A549 (cell line): ENCODE measurements around the gene TATDN3. TPM values are rescaled to one million over a fixed set of nuclear protein-coding genes. Genes with fewer than 3 reads are reported as not detected.
A peak's percentile ranks its signal among the peaks of the same experiment; 100 is the strongest.
"Not testable (repeated sequence)": the region's sequence is repeated elsewhere in the genome, so short reads cannot be mapped to it uniquely, and the experiment has no call there.

Experiments used
- ATAC-seq, 2 experiments: fragments of 200-7000 bp in 1 of 2; fragments of >200 bp in 1 of 2; cut with Nextera tagmentation in 1 of 2; cut with Tn5 transposase in 1 of 2; 3 replicates each; pipeline versions ENCODE4 v1.8.0 to v1.9.1; 2018 to 2020; ENCODE audit warnings: mild to moderate bottlenecking in 1 of 2, moderate library complexity in 1 of 2
- CTCF ChIA-PET: fragments of 300-600 bp; sonication (Branson Sonifier 250); formaldehyde crosslinking; extraction: SDS; loops from one replicate; lab custom pipeline; 2021; ENCODE audit warnings: antibody characterized with exemption, inconsistent platforms; lab: Yijun Ruan, JAX
- POLR2A ChIA-PET: fragments of 350-600 bp; formaldehyde crosslinking; extraction: SDS; loops from one replicate; lab custom pipeline; 2021; ENCODE audit warnings: antibody characterized with exemption, inconsistent platforms; lab: Yijun Ruan, JAX
- DNase-seq, 2 experiments: peaks; one replicate each; pipeline versions ENCODE4 v3.0.0 to v3.0.0-alpha.2; 2011 to 2016; ENCODE audit warnings: low read depth in 1 of 2, low spot score in 1 of 2
- FAIRE-seq: peaks from 2 replicates; lab custom pipeline; 2011; peaks lifted over from hg19 to GRCh38; lab: Jason Lieb, UNC
- H3K27ac ChIP-seq, 2 experiments: fragments of >200 bp; sonication (Bioruptor Twin); formaldehyde crosslinking; 3 replicates each; pipeline ENCODE4 v1.5.1; 2016 to 2017
- H3K4me1 ChIP-seq: fragments of >200 bp; sonication (Bioruptor Twin); formaldehyde crosslinking; 3 replicates; pipeline ENCODE4 v1.6.1; 2016
- H3K4me2 ChIP-seq: fragments of >200 bp; sonication (Bioruptor Twin); formaldehyde crosslinking; 3 replicates; pipeline ENCODE4 v1.6.1; 2016
- H3K4me3 ChIP-seq: fragments of >200 bp; sonication (Bioruptor Twin); formaldehyde crosslinking; 3 replicates; pipeline ENCODE4 v1.5.1; 2016
- H3K9me3 ChIP-seq: fragments of >200 bp; sonication (Bioruptor Twin); formaldehyde crosslinking; 3 replicates; pipeline ENCODE4 v1.6.1; 2016
- EHMT2 ChIP-seq: fragments of 200-600 bp; sonication (generic); IDR thresholded peaks from 2 replicates; pipeline ENCODE4 v1.6.1; 2016; ENCODE audit warnings: antibody characterized with exemption, low read depth, mild to moderate bottlenecking, moderate library complexity
- FOSL2 ChIP-seq, 2 experiments: fragments of 450-650 bp in 1 of 2; fragments of >200 bp in 1 of 2; sonication (Bioruptor Twin) in 1 of 2; formaldehyde crosslinking; IDR thresholded peaks; 2 replicates each; pipeline versions ENCODE4 v1.5.0 to v1.6.1; 2016 to 2020; ENCODE audit warnings: mild to moderate bottlenecking in 1 of 2, moderate library complexity in 1 of 2
- HOXB5 ChIP-seq: fragments of 250-450 bp; sonication (Bioruptor Pico); IDR thresholded peaks from 2 replicates; pipeline ENCODE4 v1.5.0; 2020; ENCODE audit warnings: mild to moderate bottlenecking, moderate library complexity
- MAFK ChIP-seq: fragments of 450-650 bp; IDR thresholded peaks from 2 replicates; pipeline ENCODE4 v1.6.1; 2014; ENCODE audit not compliant: partially characterized antibody
- SREBF2 ChIP-seq: fragments of 450-650 bp; IDR thresholded peaks from 2 replicates; pipeline ENCODE4 v1.6.1; 2014; ENCODE audit warnings: mild to moderate bottlenecking, moderate library complexity
- TFCP2L1 ChIP-seq: fragments of 250-450 bp; sonication (Bioruptor Pico); IDR thresholded peaks from 2 replicates; pipeline ENCODE4 v1.5.0; 2021; ENCODE audit warnings: mild to moderate bottlenecking
- WGBS: methylation state at CpG from one replicate; pipeline ENCODE4 v1.1.6; 2017; ENCODE audit errors: missing lambda C conversion rate; 5-methylcytosine and 5-hydroxymethylcytosine counted together
- polyA plus RNA-seq, 4 experiments: library from polyadenylated mRNA; depleted of rRNA in 3 of 4; stranded (reverse); fragments of >200 nt; fragmentation: RNase III in 1 of 4; extraction: RNeasy Plus Mini Kit Qiagen cat#74134 plus additional on column Dnase treatment in 1 of 4; gene quantifications; 2 replicates in 3 of 4; 3 replicates in 1 of 4; pipeline ENCODE4 v1.2.3, GENCODE V29; 2011 to 2017
- TF ChIP-seq, protein P1 (sequence below): fragments of 200-600 bp; sonication (generic); IDR thresholded peaks from 2 replicates; pipeline ENCODE4 v1.6.1; 2016; ENCODE audit warnings: antibody characterized with exemption, mild to moderate bottlenecking, moderate library complexity
- TF ChIP-seq, protein P2 (sequence below): fragments of 250-450 bp; sonication (Bioruptor Pico); IDR thresholded peaks from 2 replicates; pipeline ENCODE4 v1.5.0; 2021; ENCODE audit warnings: mild to moderate bottlenecking, moderate library complexity, borderline replicate concordance
- TF ChIP-seq, protein P3 (sequence below): fragments of >200 bp; sonication (Bioruptor Twin); formaldehyde crosslinking; IDR thresholded peaks from 2 replicates; pipeline ENCODE4 v1.6.1; 2016
- TF ChIP-seq, protein P4 (sequence below): fragments of >200 bp; sonication (Bioruptor Twin); formaldehyde crosslinking; IDR thresholded peaks from 3 replicates; pipeline ENCODE4 v1.6.1; 2016

TATDN3 gene
- polyA plus RNA-seq, 2 of the 4 experiments (the other 2 are of a cell fraction): 11.1 to 22.6 TPM

DNA sequence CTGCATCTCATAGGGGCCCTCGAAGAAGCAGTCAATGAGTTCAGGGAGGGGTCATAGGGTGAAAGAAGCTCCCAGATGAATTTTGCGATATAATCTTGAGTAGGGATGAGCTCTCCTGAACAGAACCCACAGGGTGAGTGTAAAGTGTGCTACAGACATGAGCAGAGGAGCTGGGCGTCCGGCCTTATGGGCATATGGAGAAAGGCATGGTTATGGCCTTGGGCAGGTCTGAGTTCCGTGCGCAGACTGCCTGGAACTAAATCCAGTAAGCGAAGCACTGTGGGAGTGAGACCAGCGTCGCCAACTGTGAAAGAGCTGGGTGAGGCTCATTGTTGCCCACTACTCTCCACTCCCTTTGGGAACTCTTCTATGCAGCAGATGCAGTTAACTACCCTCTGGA, 28.9 kb upstream of the TATDN3 start:
- Histone ChIP-seq H3K4me2 (no peak overlapping the region), H3K9me3 (peaks cover 3% of the 10 kb centered on the region; the same call in 1 of the 3 replicates), H3K4me1 (0 out of 3 replicates have a peak, but pooled peaks cover 3% of the 10 kb centered on the region), H3K27ac (no peak overlapping the region), H3K4me3 (no peak overlapping the region)
- no peak for DNase-seq
- ChIA-PET CTCF (interaction anchor here (1.1 to 1.8 kb wide), 6 partner anchors 8 to 98 kb away, joined by 3 to 7 read pairs (median 6); no protein-coding TSS in a partner anchor), POLR2A (no interaction called here)
- no peak for ATAC-seq
- WGBS: 93% methylated on average over 9 of the region's 9 CpGs
- no peak for FAIRE-seq
- TF ChIP-seq, protein P1, sequence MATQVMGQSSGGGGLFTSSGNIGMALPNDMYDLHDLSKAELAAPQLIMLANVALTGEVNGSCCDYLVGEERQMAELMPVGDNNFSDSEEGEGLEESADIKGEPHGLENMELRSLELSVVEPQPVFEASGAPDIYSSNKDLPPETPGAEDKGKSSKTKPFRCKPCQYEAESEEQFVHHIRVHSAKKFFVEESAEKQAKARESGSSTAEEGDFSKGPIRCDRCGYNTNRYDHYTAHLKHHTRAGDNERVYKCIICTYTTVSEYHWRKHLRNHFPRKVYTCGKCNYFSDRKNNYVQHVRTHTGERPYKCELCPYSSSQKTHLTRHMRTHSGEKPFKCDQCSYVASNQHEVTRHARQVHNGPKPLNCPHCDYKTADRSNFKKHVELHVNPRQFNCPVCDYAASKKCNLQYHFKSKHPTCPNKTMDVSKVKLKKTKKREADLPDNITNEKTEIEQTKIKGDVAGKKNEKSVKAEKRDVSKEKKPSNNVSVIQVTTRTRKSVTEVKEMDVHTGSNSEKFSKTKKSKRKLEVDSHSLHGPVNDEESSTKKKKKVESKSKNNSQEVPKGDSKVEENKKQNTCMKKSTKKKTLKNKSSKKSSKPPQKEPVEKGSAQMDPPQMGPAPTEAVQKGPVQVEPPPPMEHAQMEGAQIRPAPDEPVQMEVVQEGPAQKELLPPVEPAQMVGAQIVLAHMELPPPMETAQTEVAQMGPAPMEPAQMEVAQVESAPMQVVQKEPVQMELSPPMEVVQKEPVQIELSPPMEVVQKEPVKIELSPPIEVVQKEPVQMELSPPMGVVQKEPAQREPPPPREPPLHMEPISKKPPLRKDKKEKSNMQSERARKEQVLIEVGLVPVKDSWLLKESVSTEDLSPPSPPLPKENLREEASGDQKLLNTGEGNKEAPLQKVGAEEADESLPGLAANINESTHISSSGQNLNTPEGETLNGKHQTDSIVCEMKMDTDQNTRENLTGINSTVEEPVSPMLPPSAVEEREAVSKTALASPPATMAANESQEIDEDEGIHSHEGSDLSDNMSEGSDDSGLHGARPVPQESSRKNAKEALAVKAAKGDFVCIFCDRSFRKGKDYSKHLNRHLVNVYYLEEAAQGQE: no peak
- TF ChIP-seq, protein P2, sequence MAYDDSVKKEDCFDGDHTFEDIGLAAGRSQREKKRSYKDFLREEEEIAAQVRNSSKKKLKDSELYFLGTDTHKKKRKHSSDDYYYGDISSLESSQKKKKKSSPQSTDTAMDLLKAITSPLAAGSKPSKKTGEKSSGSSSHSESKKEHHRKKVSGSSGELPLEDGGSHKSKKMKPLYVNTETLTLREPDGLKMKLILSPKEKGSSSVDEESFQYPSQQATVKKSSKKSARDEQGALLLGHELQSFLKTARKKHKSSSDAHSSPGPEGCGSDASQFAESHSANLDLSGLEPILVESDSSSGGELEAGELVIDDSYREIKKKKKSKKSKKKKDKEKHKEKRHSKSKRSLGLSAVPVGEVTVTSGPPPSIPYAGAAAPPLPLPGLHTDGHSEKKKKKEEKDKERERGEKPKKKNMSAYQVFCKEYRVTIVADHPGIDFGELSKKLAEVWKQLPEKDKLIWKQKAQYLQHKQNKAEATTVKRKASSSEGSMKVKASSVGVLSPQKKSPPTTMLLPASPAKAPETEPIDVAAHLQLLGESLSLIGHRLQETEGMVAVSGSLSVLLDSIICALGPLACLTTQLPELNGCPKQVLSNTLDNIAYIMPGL (CRISPR knock-in tag): no peak
- TF ChIP-seq EHMT2 (no peak), FOSL2 (IDR thresholded peaks at IDR 0.05) (no peak), FOSL2 (CRISPR knock-in tag; IDR thresholded peaks at IDR 0.05) (no peak), SREBF2 (no peak), TFCP2L1 (no peak), HOXB5 (CRISPR knock-in tag) (no peak)
- TF ChIP-seq, protein P3, sequence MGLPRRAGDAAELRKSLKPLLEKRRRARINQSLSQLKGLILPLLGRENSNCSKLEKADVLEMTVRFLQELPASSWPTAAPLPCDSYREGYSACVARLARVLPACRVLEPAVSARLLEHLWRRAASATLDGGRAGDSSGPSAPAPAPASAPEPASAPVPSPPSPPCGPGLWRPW: no peak
- TF ChIP-seq, protein P4, sequence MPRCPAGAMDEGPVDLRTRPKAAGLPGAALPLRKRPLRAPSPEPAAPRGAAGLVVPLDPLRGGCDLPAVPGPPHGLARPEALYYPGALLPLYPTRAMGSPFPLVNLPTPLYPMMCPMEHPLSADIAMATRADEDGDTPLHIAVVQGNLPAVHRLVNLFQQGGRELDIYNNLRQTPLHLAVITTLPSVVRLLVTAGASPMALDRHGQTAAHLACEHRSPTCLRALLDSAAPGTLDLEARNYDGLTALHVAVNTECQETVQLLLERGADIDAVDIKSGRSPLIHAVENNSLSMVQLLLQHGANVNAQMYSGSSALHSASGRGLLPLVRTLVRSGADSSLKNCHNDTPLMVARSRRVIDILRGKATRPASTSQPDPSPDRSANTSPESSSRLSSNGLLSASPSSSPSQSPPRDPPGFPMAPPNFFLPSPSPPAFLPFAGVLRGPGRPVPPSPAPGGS: no peak

DNA sequence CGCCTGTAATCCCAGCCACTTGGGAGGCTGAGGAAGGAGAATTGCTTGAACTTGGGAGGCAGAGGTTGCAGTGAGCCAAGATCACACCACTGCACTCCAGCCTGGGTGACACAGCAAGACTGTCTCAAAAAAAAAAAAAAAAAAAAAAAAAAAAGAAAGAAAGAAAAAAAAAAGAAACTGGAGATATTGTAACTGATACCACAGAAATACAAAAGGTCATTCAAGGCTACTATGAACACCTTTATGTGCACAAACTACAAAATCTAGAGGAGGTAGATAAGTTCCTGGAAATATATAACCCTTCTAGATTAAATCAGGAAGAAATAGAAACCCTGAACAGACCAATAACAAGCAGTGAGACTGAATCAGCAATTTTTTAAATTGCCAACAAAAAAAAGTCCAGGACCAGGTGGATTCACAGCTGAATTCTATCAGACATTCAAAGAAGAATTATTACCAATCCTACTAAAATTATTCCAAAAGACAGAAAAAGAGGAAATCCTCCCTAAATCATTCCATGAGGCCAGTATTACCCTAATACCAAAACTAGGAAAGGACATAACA, 26.9 kb upstream of the TATDN3 start:
- TF ChIP-seq MAFK: peak; percentile 46
- peaks cover 18% of the 10 kb centered on the region; the same call in 2 of the 3 replicates for H3K9me3 ChIP-seq
- ATAC-seq, H3K4me1 ChIP-seq, FAIRE-seq, DNase-seq, H3K27ac ChIP-seq, H3K4me3 ChIP-seq, H3K4me2 ChIP-seq: not testable (repeated sequence)
- CTCF ChIA-PET: interaction anchor here (1.5 to 1.7 kb wide), 2 partner anchors 100 to 155 kb away, joined by 3 to 5 read pairs; no protein-coding TSS in a partner anchor
- POLR2A ChIA-PET: interaction anchor here (0.7 kb wide), 1 partner anchor 93 kb away, joined by 4 read pairs; no protein-coding TSS in a partner anchor
- WGBS: 91% methylated on average over 1 of the region's 1 CpG

DNA sequence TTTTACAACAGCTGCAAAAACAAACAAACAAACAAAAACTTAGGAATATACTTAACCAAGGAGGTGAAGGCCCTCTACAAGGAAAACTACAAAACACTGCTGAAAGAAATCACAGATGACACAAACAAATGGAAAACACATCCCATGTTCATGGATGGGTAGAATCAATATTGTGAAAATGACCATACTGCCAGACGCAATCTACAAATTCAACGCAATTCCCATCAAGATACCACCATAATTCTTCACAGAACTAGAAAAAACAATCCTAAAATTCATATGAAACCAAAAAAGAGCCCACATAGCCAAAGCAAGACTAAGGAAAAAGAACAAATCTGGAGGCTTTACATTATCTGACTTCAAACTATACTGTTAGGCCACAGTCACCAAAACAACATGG, 24.9 kb upstream of the TATDN3 start:
- H3K4me3 ChIP-seq, H3K27ac ChIP-seq, H3K4me1 ChIP-seq, H3K4me2 ChIP-seq, POLR2A ChIA-PET, FAIRE-seq, ATAC-seq, DNase-seq: not testable (repeated sequence)
- 89% methylated on average over 2 of the region's 2 CpGs for WGBS
- H3K9me3 ChIP-seq: peaks cover 19% of the 10 kb centered on the region; the same call in 2 of the 3 replicates
- CTCF ChIA-PET: interaction anchor here (0.8 to 1.7 kb wide), 3 partner anchors 15 to 102 kb away, joined by 3 to 7 read pairs (median 6); no protein-coding TSS in a partner anchor
